IMR-90 (cell line): Measurements from ENCODE around the gene GOLT1B. TPM values are rescaled to one million over a fixed set of nuclear protein-coding genes. Genes with fewer than 3 reads are reported as not detected.

Source experiments
- ATAC-seq: fragments of 200-7000 bp; cut with Tn5 transposase; 2 replicates; pipeline ENCODE4 v1.9.1; 2020; ENCODE audit warnings: low read depth, mild to moderate bottlenecking, moderate library complexity
- BruUV-seq: library from RNA; stranded (reverse); fragments of 400-500 nt; replicated peaks from 2 replicates; lab custom pipeline; 2021; lab: Mats Ljungman, UMichigan
- CTCF ChIA-PET: fragments of 300-600 bp; formaldehyde crosslinking; extraction: SDS; loops from one replicate; lab custom pipeline; 2021; ENCODE audit warnings: antibody characterized with exemption; lab: Yijun Ruan, JAX
- POLR2A ChIA-PET: fragments of 300-600 bp; sonication (Branson Sonifier 250); formaldehyde crosslinking; loops from one replicate; lab custom pipeline; 2022; ENCODE audit warnings: antibody characterized with exemption; ENCODE audit not compliant: unreplicated experiment; lab: Charles Lee
- DNase-seq: peaks from one replicate; pipeline ENCODE4 v3.0.0; 2013
- H2AFZ ChIP-seq: replicated peaks from 2 replicates; pipeline ENCODE3; 2013; ENCODE audit warnings: low read length, mild to moderate bottlenecking; ENCODE audit not compliant: poor library complexity
- H2AK5ac ChIP-seq: 2 replicates; pipeline ENCODE4 v1.6.1; 2013; ENCODE audit warnings: low read depth, low read length, inconsistent platforms
- H2AK9ac ChIP-seq: replicated peaks from 2 replicates; pipeline ENCODE3; 2013; ENCODE audit warnings: mild to moderate bottlenecking, low read depth, low read length, moderate library complexity; ENCODE audit not compliant: poor library complexity
- H2BK120ac ChIP-seq: 2 replicates; pipeline ENCODE4 v1.6.1; 2013; ENCODE audit warnings: low read depth, low read length, inconsistent platforms
- H2BK15ac ChIP-seq: 3 replicates; pipeline ENCODE4 v1.6.1; 2013; ENCODE audit warnings: low read depth, low read length, inconsistent platforms
- H2BK20ac ChIP-seq: 2 replicates; pipeline ENCODE4 v1.6.1; 2013; ENCODE audit warnings: low read depth, mild to moderate bottlenecking, inconsistent platforms, low read length, moderate library complexity
- H2BK5ac ChIP-seq: 2 replicates; pipeline ENCODE4 v1.6.1; 2013; ENCODE audit warnings: mild to moderate bottlenecking, low read depth, low read length, inconsistent platforms; ENCODE audit not compliant: poor library complexity, severe bottlenecking
- H3K14ac ChIP-seq: replicated peaks from 2 replicates; pipeline ENCODE4 v1.6.1; 2013; ENCODE audit warnings: low read depth, low read length, inconsistent platforms
- H3K18ac ChIP-seq: 2 replicates; pipeline ENCODE4 v1.6.1; 2013; ENCODE audit warnings: low read depth, low read length, control low read depth
- H3K23ac ChIP-seq: 2 replicates; pipeline ENCODE4 v1.6.1; 2013; ENCODE audit warnings: low read depth, low read length, inconsistent platforms
- H3K27ac ChIP-seq: 2 replicates; pipeline ENCODE4 v1.5.1; 2013; ENCODE audit warnings: mild to moderate bottlenecking, control low read depth, low read length; ENCODE audit not compliant: insufficient read depth
- H3K27me3 ChIP-seq: 2 replicates; pipeline ENCODE4 v1.6.1; 2013; ENCODE audit warnings: low read length; ENCODE audit not compliant: control insufficient read depth, insufficient read depth
- H3K36me3 ChIP-seq: 2 replicates; pipeline ENCODE4 v1.6.1; 2013; ENCODE audit warnings: low read length, mixed read lengths; ENCODE audit not compliant: control insufficient read depth, insufficient read depth
- H3K4ac ChIP-seq: 2 replicates; pipeline ENCODE4 v1.6.1; 2013; ENCODE audit warnings: low read depth, low read length, inconsistent platforms
- H3K4me1 ChIP-seq: 2 replicates; pipeline ENCODE4 v1.6.1; 2013; ENCODE audit warnings: low read length, mixed read lengths; ENCODE audit not compliant: control insufficient read depth, insufficient read depth
- H3K4me2 ChIP-seq: 2 replicates; pipeline ENCODE4 v1.6.1; 2013; ENCODE audit warnings: low read depth, mild to moderate bottlenecking, control low read depth, low read length, moderate library complexity
- H3K4me3 ChIP-seq: 2 replicates; pipeline ENCODE4 v1.5.1; 2013; ENCODE audit warnings: low read depth, mild to moderate bottlenecking, control low read depth, low read length, moderate library complexity; ENCODE audit not compliant: insufficient read depth
- H3K56ac ChIP-seq: 2 replicates; pipeline ENCODE4 v1.6.1; 2013; ENCODE audit warnings: low read length, inconsistent platforms; ENCODE audit not compliant: insufficient read depth; ENCODE audit errors: extremely low read depth
- H3K79me1 ChIP-seq, 2 experiments: 2 replicates each; pipeline ENCODE4 v1.6.1; 2013; ENCODE audit warnings: low read length in 2 of 2, inconsistent platforms in 1 of 2, low read depth in 1 of 2
- H3K9ac ChIP-seq: 2 replicates; pipeline ENCODE4 v1.6.1; 2013; ENCODE audit warnings: low read depth, low read length, control low read depth
- H3K9me1 ChIP-seq: 2 replicates; pipeline ENCODE4 v1.6.1; 2013; ENCODE audit warnings: low read length, inconsistent platforms; ENCODE audit not compliant: insufficient read depth
- H3K9me3 ChIP-seq: 2 replicates; pipeline ENCODE4 v1.6.1; 2013; ENCODE audit warnings: low read length; ENCODE audit not compliant: control insufficient read depth, insufficient read depth
- H4K20me1 ChIP-seq: 2 replicates; pipeline ENCODE4 v1.6.1; 2013; ENCODE audit warnings: low read length, inconsistent platforms; ENCODE audit not compliant: insufficient read depth
- H4K5ac ChIP-seq: 2 replicates; pipeline ENCODE4 v1.6.1; 2013; ENCODE audit warnings: mild to moderate bottlenecking, low read depth, low read length, control low read depth
- H4K8ac ChIP-seq, 2 experiments: 2 replicates each; pipeline ENCODE4 v1.6.1; 2013; ENCODE audit warnings: low read depth in 2 of 2, low read length in 2 of 2, control low read depth in 1 of 2, inconsistent platforms in 1 of 2
- H4K91ac ChIP-seq: 2 replicates; pipeline ENCODE4 v1.6.1; 2013; ENCODE audit warnings: low read depth, low read length, inconsistent platforms; ENCODE audit not compliant: insufficient read depth
- BHLHE40 ChIP-seq: fragments of 150-350 bp; IDR thresholded peaks from 2 replicates; pipeline ENCODE4 v1.6.1; 2016; ENCODE audit warnings: mild to moderate bottlenecking, low read depth, low read length
- CEBPB ChIP-seq: IDR thresholded peaks from 2 replicates; pipeline ENCODE4 v1.6.1; 2012; ENCODE audit warnings: low read depth, low read length, improper control_type of control experiment
- CHD1 ChIP-seq: IDR thresholded peaks from 2 replicates; pipeline ENCODE4 v1.6.1; 2012; ENCODE audit warnings: low read depth, low read length, improper control_type of control experiment
- FOS ChIP-seq: fragments of 150-350 bp; IDR thresholded peaks from 2 replicates; pipeline ENCODE4 v1.6.1; 2016; ENCODE audit warnings: low read depth, low read length
- MAFK ChIP-seq: IDR thresholded peaks from 2 replicates; pipeline ENCODE4 v1.6.1; 2012; ENCODE audit warnings: low read depth, low read length, improper control_type of control experiment
- MAZ ChIP-seq: IDR thresholded peaks from 2 replicates; pipeline ENCODE4 v1.6.1; 2012; ENCODE audit warnings: low read depth, mild to moderate bottlenecking, low read length, improper control_type of control experiment, moderate library complexity, borderline replicate concordance
- MXI1 ChIP-seq: IDR thresholded peaks from 2 replicates; pipeline ENCODE4 v1.6.1; 2012; ENCODE audit warnings: low read depth, mild to moderate bottlenecking, low read length, moderate library complexity, borderline replicate concordance
- NFE2L2 ChIP-seq: fragments of 150-350 bp; IDR thresholded peaks from 2 replicates; pipeline ENCODE4 v1.6.1; 2016; ENCODE audit warnings: low read depth, mild to moderate bottlenecking, low read length
- POLR2A ChIP-seq: IDR thresholded peaks from 2 replicates; pipeline ENCODE4 v1.6.1; 2012; ENCODE audit warnings: mild to moderate bottlenecking, low read depth, low read length
- RAD21 ChIP-seq: IDR thresholded peaks from 2 replicates; pipeline ENCODE4 v1.6.1; 2012; ENCODE audit warnings: low read length, improper control_type of control experiment
- RCOR1 ChIP-seq: IDR thresholded peaks from 2 replicates; pipeline ENCODE4 v1.6.1; 2012; ENCODE audit warnings: mild to moderate bottlenecking, low read length, improper control_type of control experiment; ENCODE audit not compliant: insufficient replicate concordance
- RFX5 ChIP-seq: IDR thresholded peaks from 2 replicates; pipeline ENCODE4 v1.8.0; 2012; ENCODE audit warnings: low read depth, mild to moderate bottlenecking, low read length, moderate library complexity
- SMC3 ChIP-seq: fragments of 150-350 bp; IDR thresholded peaks from 2 replicates; pipeline ENCODE4 v1.6.1; 2016; ENCODE audit warnings: low read depth, mild to moderate bottlenecking, antibody characterized with exemption, low read length, moderate library complexity
- USF2 ChIP-seq: fragments of 150-350 bp; IDR thresholded peaks from 2 replicates; pipeline ENCODE4 v1.6.1; 2017; ENCODE audit warnings: mild to moderate bottlenecking, antibody characterized with exemption, low read length, low read depth
- WGBS, 2 experiments: methylation state at CpG; one replicate each; pipeline versions ENCODE4 v1.1.5 to v1.1.7; 2013; ENCODE audit warnings: missing lambda C conversion rate in 2 of 2; ENCODE audit not compliant: insufficient read length in 1 of 2; ENCODE audit errors: extremely low coverage in 2 of 2; 5-methylcytosine and 5-hydroxymethylcytosine counted together
- dilution Hi-C: fragments of 300-500 bp; cut with HindIII; formaldehyde crosslinking; loops from one replicate; pipeline ENCODE4 v1.14.3; 2018; ENCODE audit warnings: low sequenced_read_pairs; ENCODE audit not compliant: unreplicated experiment
- in situ Hi-C: fragments of 300-500 bp; cut with MboI; formaldehyde crosslinking; loops from 3 replicates; pipeline ENCODE4 v1.14.3; 2019; ENCODE audit warnings: low sequenced_read_pairs, inconsistent platforms, mixed read lengths
- intact Hi-C: fragments of 100-400 bp; cut with micrococcal nuclease; formaldehyde crosslinking; loops from 2 replicates; pipeline ENCODE4 v1.10.0; 2022
- polyA plus RNA-seq, 3 experiments: library from polyadenylated mRNA; depleted of rRNA; stranded (reverse); fragments of >200 nt; gene quantifications; 2 replicates each; pipeline ENCODE4 v1.2.3, GENCODE V29; 2012; ENCODE audit warnings: low replicate concordance in 1 of 3
- total RNA-seq: library from RNA; depleted of rRNA; stranded (reverse); fragments of >200 nt; gene quantifications from 2 replicates; pipeline ENCODE4 v1.2.3, GENCODE V29; 2012
- TF ChIP-seq, protein P1 (sequence below): fragments of 150-350 bp; IDR thresholded peaks from 2 replicates; pipeline ENCODE4 v1.6.1; 2016; ENCODE audit warnings: low read depth, mild to moderate bottlenecking, low read length, moderate library complexity, borderline replicate concordance
- TF ChIP-seq, protein P2 (sequence below): conservative IDR thresholded peaks from 2 replicates; pipeline ENCODE4 v1.5.1; 2012; ENCODE audit warnings: mild to moderate bottlenecking, low read depth, low read length, improper control_type of control experiment

GOLT1B gene
- total and polyA plus RNA-seq, 2 of the 4 experiments (the other 2 are of a cell fraction) = 27.2 to 50.5 TPM

- H3K23ac ChIP-seq = no peak overlapping the region
- no peaks in the 10 kb centered on the region for H3K4me1 ChIP-seq
- H3K9ac ChIP-seq = no peak overlapping the region; the same call in 1 of the 2 replicates
- 1% methylated on average over 25 of the region's 57 CpGs; no CpG with 5 or more reads in 1 of the 2 experiments for WGBS, 2 experiments
- peak; percentile 97 for ATAC-seq
- H2AK9ac ChIP-seq = no peak overlapping the region
- peak overlapping the region; percentile 55 for H2AFZ ChIP-seq
- H2AK5ac ChIP-seq = no peak overlapping the region
- in situ Hi-C loops (no loop called here), dilution Hi-C loops (no loop called here), intact Hi-C loops (no loop called here)
- TF ChIP-seq USF2 = no peak
- no peak for TF ChIP-seq RFX5
- TF ChIP-seq, protein P1, sequence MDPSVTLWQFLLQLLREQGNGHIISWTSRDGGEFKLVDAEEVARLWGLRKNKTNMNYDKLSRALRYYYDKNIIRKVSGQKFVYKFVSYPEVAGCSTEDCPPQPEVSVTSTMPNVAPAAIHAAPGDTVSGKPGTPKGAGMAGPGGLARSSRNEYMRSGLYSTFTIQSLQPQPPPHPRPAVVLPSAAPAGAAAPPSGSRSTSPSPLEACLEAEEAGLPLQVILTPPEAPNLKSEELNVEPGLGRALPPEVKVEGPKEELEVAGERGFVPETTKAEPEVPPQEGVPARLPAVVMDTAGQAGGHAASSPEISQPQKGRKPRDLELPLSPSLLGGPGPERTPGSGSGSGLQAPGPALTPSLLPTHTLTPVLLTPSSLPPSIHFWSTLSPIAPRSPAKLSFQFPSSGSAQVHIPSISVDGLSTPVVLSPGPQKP = no peak
- TF ChIP-seq FOS = no peak
- no peak for TF ChIP-seq BHLHE40
- no peak for TF ChIP-seq CEBPB
- TF ChIP-seq RAD21 = no peak
- no peak for TF ChIP-seq MXI1
- no peak for TF ChIP-seq CHD1
- no peak for TF ChIP-seq RCOR1
- TF ChIP-seq MAFK = no peak
- TF ChIP-seq, protein P2, sequence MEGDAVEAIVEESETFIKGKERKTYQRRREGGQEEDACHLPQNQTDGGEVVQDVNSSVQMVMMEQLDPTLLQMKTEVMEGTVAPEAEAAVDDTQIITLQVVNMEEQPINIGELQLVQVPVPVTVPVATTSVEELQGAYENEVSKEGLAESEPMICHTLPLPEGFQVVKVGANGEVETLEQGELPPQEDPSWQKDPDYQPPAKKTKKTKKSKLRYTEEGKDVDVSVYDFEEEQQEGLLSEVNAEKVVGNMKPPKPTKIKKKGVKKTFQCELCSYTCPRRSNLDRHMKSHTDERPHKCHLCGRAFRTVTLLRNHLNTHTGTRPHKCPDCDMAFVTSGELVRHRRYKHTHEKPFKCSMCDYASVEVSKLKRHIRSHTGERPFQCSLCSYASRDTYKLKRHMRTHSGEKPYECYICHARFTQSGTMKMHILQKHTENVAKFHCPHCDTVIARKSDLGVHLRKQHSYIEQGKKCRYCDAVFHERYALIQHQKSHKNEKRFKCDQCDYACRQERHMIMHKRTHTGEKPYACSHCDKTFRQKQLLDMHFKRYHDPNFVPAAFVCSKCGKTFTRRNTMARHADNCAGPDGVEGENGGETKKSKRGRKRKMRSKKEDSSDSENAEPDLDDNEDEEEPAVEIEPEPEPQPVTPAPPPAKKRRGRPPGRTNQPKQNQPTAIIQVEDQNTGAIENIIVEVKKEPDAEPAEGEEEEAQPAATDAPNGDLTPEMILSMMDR = no peak
- no peak for TF ChIP-seq POLR2A
- TF ChIP-seq MAZ = no peak
- TF ChIP-seq NFE2L2 = no peak
- TF ChIP-seq SMC3 = no peak
- no peak overlapping the region for H3K27ac ChIP-seq
- H3K18ac ChIP-seq = no peak overlapping the region
- peak; percentile 18 for DNase-seq
- H4K8ac ChIP-seq = no peak overlapping the region
- ChIA-PET CTCF (no interaction called here), POLR2A (no interaction called here)
- no peaks in the 10 kb centered on the region for H3K9me1 ChIP-seq
- no peak overlapping the region for H2BK120ac ChIP-seq
- no TSS peak for BruUV-seq
- H3K4me3 ChIP-seq = peak overlapping the region; percentile 50
- H3K79me1 ChIP-seq = no peaks in the 10 kb centered on the region
- no peak overlapping the region for H3K56ac ChIP-seq
- no peak overlapping the region for H3K4ac ChIP-seq
- H2BK5ac ChIP-seq = no peak overlapping the region
- H3K9me3 ChIP-seq = no peaks in the 10 kb centered on the region
- peak overlapping the region; percentile 84 for H3K4me2 ChIP-seq
- no peak overlapping the region for H2BK15ac ChIP-seq
- H3K14ac ChIP-seq = no peak overlapping the region
- no peaks in the 10 kb centered on the region for H4K20me1 ChIP-seq
- H3K36me3 ChIP-seq = no peaks in the 10 kb centered on the region
- no peak overlapping the region for H2BK20ac ChIP-seq
- no peak overlapping the region for H4K91ac ChIP-seq
- H4K5ac ChIP-seq = no peak overlapping the region
- peaks cover 15% of the 10 kb centered on the region for H3K27me3 ChIP-seq
Measured at GRCh38 chr12:21527451-21528180, 26.0 kb downstream of the GOLT1B start.
